Colonic mucosa (tissue), 4 donors: ENCODE data around the gene NRCAM. TPM values are rescaled to one million over a fixed set of nuclear protein-coding genes. Genes with fewer than 3 reads are reported as not detected.

Source experiments
- DNase-seq: peaks from one replicate; pipeline ENCODE4 v3.0.0-alpha.2; 2020
- H3K27ac ChIP-seq: fragments of 200-600 bp; one replicate; pipeline ENCODE4 v1.8.0; 2021
- H3K27me3 ChIP-seq: fragments of 200-600 bp; one replicate; pipeline ENCODE4 v1.8.0; 2021
- H3K36me3 ChIP-seq: fragments of 200-600 bp; one replicate; pipeline ENCODE4 v1.8.0; 2021
- H3K4me1 ChIP-seq: fragments of 200-600 bp; one replicate; pipeline ENCODE4 v1.8.0; 2021; ENCODE audit warnings: mild to moderate bottlenecking
- H3K4me3 ChIP-seq: fragments of 200-600 bp; one replicate; pipeline ENCODE4 v1.8.0; 2021
- H3K9ac ChIP-seq, 2 donors: one replicate each; pipeline ENCODE4 v1.7.0; 2013; ENCODE audit warnings: control low read depth in 2 of 2, low read depth in 2 of 2, low read length in 2 of 2
- H3K9me3 ChIP-seq: fragments of 200-600 bp; one replicate; pipeline ENCODE4 v1.8.0; 2021
- CTCF ChIP-seq: fragments of 200-600 bp; IDR thresholded peaks from one replicate; pipeline ENCODE4 v1.8.0; 2022; ENCODE audit warnings: antibody characterized with exemption, mild to moderate bottlenecking
- intact Hi-C: fragments of 100-400 bp; cut with DNase I; formaldehyde crosslinking; loops from one replicate; pipeline ENCODE4 v1.14.1; 2022
- total RNA-seq, 2 donors: library from RNA; stranded (reverse); fragmentation: NEBNext Ultra II Directional in 1 of 2; extraction: Animal tissue kit (Norgen Biotek cat#: 25700) in 1 of 2; gene quantifications; one replicate each; pipeline ENCODE4 v1.2.1, GENCODE V29; 2021
- donor health status: healthy.
- donor health status: DM: no; HTN: no; CAD: no.
- donor health status: DM: no; HTN: no; CAD: no.

The NRCAM gene
- total RNA-seq, 2 donors from 2014 or later: 0.42 to 1.1 TPM

GRCh38 chr7:108316708-108317107 is 139.5 kb downstream of the NRCAM start:
- intact Hi-C loops: no loop called here
- no peaks in the 10 kb centered on the region for H3K36me3 ChIP-seq
- no peaks in the 10 kb centered on the region for H3K9me3 ChIP-seq
- no peak for DNase-seq
- no peaks in the 10 kb centered on the region for H3K4me1 ChIP-seq
- H3K27me3 ChIP-seq: no peaks in the 10 kb centered on the region
- no peak overlapping the region for H3K9ac ChIP-seq
- H3K27ac ChIP-seq: no peak overlapping the region
- TF ChIP-seq CTCF: no peak
- H3K4me3 ChIP-seq: no peak overlapping the region

GRCh38 chr7:108314551-108314950 is 141.7 kb downstream of the NRCAM start:
- Histone ChIP-seq H3K27ac (no peak overlapping the region), H3K9me3 (no peaks in the 10 kb centered on the region), H3K9ac (no peak overlapping the region), H3K4me1 (no peaks in the 10 kb centered on the region), H3K36me3 (no peaks in the 10 kb centered on the region), H3K4me3 (no peak overlapping the region), H3K27me3 (no peaks in the 10 kb centered on the region)
- intact Hi-C loops: no loop called here
- TF ChIP-seq CTCF: no peak
- no peak for DNase-seq

- Histone ChIP-seq H3K36me3 (no peaks in the 10 kb centered on the region), H3K4me1 (no peaks in the 10 kb centered on the region), H3K4me3 (no peak overlapping the region), H3K9me3 (no peaks in the 10 kb centered on the region), H3K27me3 (no peaks in the 10 kb centered on the region), H3K27ac (no peak overlapping the region), H3K9ac (no peak overlapping the region)
- no peak for DNase-seq
- intact Hi-C loops: no loop called here
- no peak for TF ChIP-seq CTCF
Measured at GRCh38 chr7:108314049-108314448, 142.2 kb downstream of the NRCAM start.

- Histone ChIP-seq H3K27ac (no peak overlapping the region), H3K9ac (no peak overlapping the region), H3K36me3 (no peaks in the 10 kb centered on the region), H3K9me3 (no peaks in the 10 kb centered on the region), H3K4me3 (no peak overlapping the region), H3K4me1 (no peaks in the 10 kb centered on the region), H3K27me3 (no peaks in the 10 kb centered on the region)
- no peak for TF ChIP-seq CTCF
- DNase-seq: no peak
- intact Hi-C loops: no loop called here
Measured at GRCh38 chr7:108313086-108313485, 143.2 kb downstream of the NRCAM start.

GRCh38 chr7:108311446-108312168 is 144.6 kb downstream of the NRCAM start:
- DNase-seq: no peak
- H3K36me3 ChIP-seq: no peaks in the 10 kb centered on the region
- TF ChIP-seq CTCF: no peak
- H3K4me1 ChIP-seq: no peaks in the 10 kb centered on the region
- no peaks in the 10 kb centered on the region for H3K27me3 ChIP-seq
- H3K27ac ChIP-seq: no peak overlapping the region
- intact Hi-C loops: no loop called here
- no peak overlapping the region for H3K9ac ChIP-seq
- no peak overlapping the region for H3K4me3 ChIP-seq
- no peaks in the 10 kb centered on the region for H3K9me3 ChIP-seq
